CD4-positive, CD25-positive, alpha-beta regulatory T cell (primary cell): Measurements from ENCODE around the gene MAGEB1. TPM values are rescaled to one million over a fixed set of nuclear protein-coding genes. Genes with fewer than 3 reads are reported as not detected.

Experiments
- ATAC-seq, 2 donors: fragments of 150-1000 bp; cut with Tn5 transposase; one replicate each; pipeline ENCODE4 v1.10.0; 2021; ENCODE audit warnings: low read depth in 2 of 2, moderate number of reproducible peaks in 2 of 2, moderate library complexity in 1 of 2
- DNase-seq, 3 donors: peaks; one replicate each; pipeline versions ENCODE4 v3.0.0 to v3.0.0-alpha.2; 2012 to 2022; ENCODE audit warnings: mixed read lengths in 1 of 3
- H3K27ac ChIP-seq: one replicate; pipeline ENCODE4 v1.7.0; 2013; ENCODE audit warnings: mild to moderate bottlenecking, low read length; ENCODE audit not compliant: insufficient read depth, poor library complexity, severe bottlenecking
- H3K27me3 ChIP-seq: one replicate; pipeline ENCODE4 v1.7.0; 2013; ENCODE audit warnings: low read length; ENCODE audit not compliant: control insufficient read depth, insufficient read depth
- H3K36me3 ChIP-seq: one replicate; pipeline ENCODE4 v1.7.0; 2013; ENCODE audit warnings: mild to moderate bottlenecking, low read length, moderate library complexity; ENCODE audit not compliant: control insufficient read depth, insufficient read depth
- H3K4me1 ChIP-seq: 2 replicates; pipeline ENCODE4 v1.7.0; 2013; ENCODE audit warnings: mild to moderate bottlenecking, low read length; ENCODE audit not compliant: insufficient read depth, control insufficient read depth, poor library complexity, severe bottlenecking
- H3K4me3 ChIP-seq: one replicate; pipeline ENCODE4 v1.7.0; 2013; ENCODE audit warnings: low read depth, mild to moderate bottlenecking, low read length, moderate library complexity
- H3K9me3 ChIP-seq, 2 experiments: 1 replicate in 1 of 2; 2 replicates in 1 of 2; pipeline ENCODE4 v1.7.0; 2013; ENCODE audit warnings: low read length in 2 of 2, mild to moderate bottlenecking in 1 of 2, moderate library complexity in 1 of 2; ENCODE audit not compliant: control insufficient read depth in 2 of 2
- H3K27ac Mint-ChIP-seq, 3 donors: one replicate each; pipeline ENCODE4 v1.8.0; 2020 to 2022; ENCODE audit warnings: mild to moderate bottlenecking in 3 of 3, mixed read lengths in 3 of 3, moderate library complexity in 2 of 3
- H3K27me3 Mint-ChIP-seq: one replicate; pipeline ENCODE4 v1.8.0; 2022; ENCODE audit warnings: mild to moderate bottlenecking, mixed read lengths
- H3K36me3 Mint-ChIP-seq: one replicate; pipeline ENCODE4 v1.8.0; 2020; ENCODE audit warnings: mixed read lengths
- H3K4me1 Mint-ChIP-seq, 4 donors: one replicate each; pipeline ENCODE4 v1.8.0; 2020 to 2022; ENCODE audit warnings: mixed read lengths in 4 of 4, mild to moderate bottlenecking in 1 of 4
- H3K4me3 Mint-ChIP-seq, 4 donors: one replicate each; pipeline ENCODE4 v1.8.0; 2020 to 2022; ENCODE audit warnings: mild to moderate bottlenecking in 4 of 4, mixed read lengths in 4 of 4, moderate library complexity in 3 of 4
- H3K9me3 Mint-ChIP-seq, 7 donors: one replicate each; pipeline ENCODE4 v1.8.0; 2020 to 2022; ENCODE audit warnings: mixed read lengths in 7 of 7, mild to moderate bottlenecking in 3 of 7, moderate library complexity in 2 of 7
- polyA plus RNA-seq, 4 donors: library from polyadenylated mRNA; unstranded; fragments of 300-500 nt; fragmentation: Illumina TruSeq; gene quantifications; one replicate each; pipeline ENCODE4 v1.2.3, GENCODE V29; 2021
- total RNA-seq: library from RNA; stranded (reverse); gene quantifications from one replicate; pipeline ENCODE4 v1.2.3, GENCODE V29; 2022

MAGEB1 gene
- total and polyA plus RNA-seq, 5 donors from 2014 or later = not detected

GRCh38 chrX:30301208-30301607, 54.3 kb downstream of the MAGEB1 start:
- H3K36me3 Mint-ChIP-seq = no peaks in the 10 kb centered on the region
- H3K4me3 Mint-ChIP-seq = no peak overlapping the region
- DNase-seq (no peak), ATAC-seq (no peak)
- Histone ChIP-seq H3K36me3 (no peaks in the 10 kb centered on the region), H3K4me1 (no peaks in the 10 kb centered on the region), H3K27ac (no peak overlapping the region), H3K9me3 (no peaks in the 10 kb centered on the region), H3K27me3 (no peaks in the 10 kb centered on the region), H3K4me3 (no peak overlapping the region)
- H3K4me1 Mint-ChIP-seq = no peaks in the 10 kb centered on the region
- H3K27me3 Mint-ChIP-seq = no peaks in the 10 kb centered on the region
- peak overlapping the region in 1 of 3 donors; percentile 32 for H3K27ac Mint-ChIP-seq
- peaks cover 0 to 3% (median 0%) of the 10 kb centered on the region in 7 donors for H3K9me3 Mint-ChIP-seq

Other genes starting within 250 kb of the MAGEB1 start
- gene MAGEB2, start 31.6 kb upstream of the MAGEB1 start, total RNA-seq = not detected
- not detected for gene MAGEB2, start 31.6 kb upstream of the MAGEB1 start, polyA plus RNA-seq
- not detected for gene MAGEB3, start 16.5 kb upstream of the MAGEB1 start, total RNA-seq
- gene MAGEB3, start 16.5 kb upstream of the MAGEB1 start, polyA plus RNA-seq = not detected
- gene MAGEB4, start 5.1 kb upstream of the MAGEB1 start, total RNA-seq = not detected
- not detected for gene MAGEB4, start 5.1 kb upstream of the MAGEB1 start, polyA plus RNA-seq
- gene NR0B1, start 62.2 kb downstream of the MAGEB1 start, total RNA-seq = not detected
- gene NR0B1, start 62.2 kb downstream of the MAGEB1 start, polyA plus RNA-seq = not detected